GM12801 (cell line): ENCODE data around the gene EEA1.

ENCODE experiments used
- CTCF ChIP-seq: IDR thresholded peaks from one replicate; pipeline ENCODE4 v1.5.1; 2011; ENCODE audit warnings: control low read depth; ENCODE audit not compliant: insufficient read length; ENCODE audit errors: extremely low read depth

EEA1 gene

GRCh38 chr12:92784356-92784755, 144.7 kb downstream of the EEA1 start:
- no peak for TF ChIP-seq CTCF

- TF ChIP-seq CTCF: no peak
These were observed 149.2 kb downstream of the EEA1 start for GRCh38 chr12:92779902-92780301.

GRCh38 chr12:92778525-92778924, 150.6 kb downstream of the EEA1 start:
- no peak for TF ChIP-seq CTCF

GRCh38 chr12:92775416-92775815, 153.7 kb downstream of the EEA1 start:
- no peak for TF ChIP-seq CTCF

- TF ChIP-seq CTCF: no peak
These were observed 158.1 kb downstream of the EEA1 start for GRCh38 chr12:92771001-92771400.

GRCh38 chr12:92769124-92769901, 159.8 kb downstream of the EEA1 start:
- TF ChIP-seq CTCF: no peak

- TF ChIP-seq CTCF: no peak
These were observed 163.2 kb downstream of the EEA1 start for GRCh38 chr12:92765871-92766270.
